Keratinocyte (primary cell): ENCODE results near the gene RHNO1. TPM values are rescaled to one million over a fixed set of nuclear protein-coding genes. Genes with fewer than 3 reads are reported as not detected.

Source experiments
- DNase-seq: peaks from one replicate; pipeline ENCODE4 v3.0.0-alpha.2; 2011; ENCODE audit warnings: low read depth, missing footprints, low spot score
- FAIRE-seq: peaks from 2 replicates; lab custom pipeline; 2011; peaks lifted over from hg19 to GRCh38; lab: Jason Lieb, UNC
- H2AFZ ChIP-seq: 2 replicates; pipeline ENCODE4 v1.6.0; 2012; ENCODE audit warnings: low read length, control low read depth, inconsistent platforms; ENCODE audit not compliant: control insufficient read depth
- H3K27ac ChIP-seq: 2 replicates; pipeline ENCODE4 v1.5.1; 2011; ENCODE audit warnings: low read length; ENCODE audit not compliant: control insufficient read depth, insufficient read depth
- H3K27me3 ChIP-seq: 3 replicates; pipeline ENCODE4 v1.6.0; 2011; ENCODE audit warnings: low read length; ENCODE audit not compliant: control insufficient read depth, insufficient read depth; ENCODE audit errors: extremely low read depth
- H3K36me3 ChIP-seq, 2 experiments: 2 replicates in 1 of 2; 3 replicates in 1 of 2; pipeline ENCODE4 v1.5.1; 2011; ENCODE audit warnings: low read length in 2 of 2, mild to moderate bottlenecking in 1 of 2; ENCODE audit not compliant: control insufficient read depth in 2 of 2, insufficient read depth in 2 of 2; ENCODE audit errors: extremely low read depth in 1 of 2
- H3K4me1 ChIP-seq: 3 replicates; pipeline ENCODE4 v1.5.1; 2011; ENCODE audit warnings: low read length; ENCODE audit not compliant: control insufficient read depth, insufficient read depth; ENCODE audit errors: extremely low read depth
- H3K4me2 ChIP-seq: 3 replicates; pipeline ENCODE4 v1.6.0; 2011; ENCODE audit warnings: low read depth, low read length; ENCODE audit not compliant: control insufficient read depth, insufficient read depth; ENCODE audit errors: extremely low read depth
- H3K4me3 ChIP-seq, 3 experiments: fragments of 200-600 bp in 1 of 3; sonication (generic) in 1 of 3; 2 replicates in 2 of 3; 3 replicates in 1 of 3; pipeline ENCODE4 v1.5.1; 2011 to 2016; ENCODE audit warnings: low read length in 3 of 3, mild to moderate bottlenecking in 3 of 3, control low read depth in 2 of 3, inconsistent platforms in 1 of 3, low read depth in 1 of 3, mixed read lengths in 1 of 3, mixed run types in 1 of 3, moderate library complexity in 1 of 3; ENCODE audit not compliant: control insufficient read depth in 2 of 3, insufficient read depth in 2 of 3; ENCODE audit errors: extremely low read depth in 1 of 3
- H3K79me2 ChIP-seq: 2 replicates; pipeline ENCODE4 v1.6.0; 2012; ENCODE audit warnings: low read length; ENCODE audit not compliant: control insufficient read depth, insufficient read depth
- H3K9ac ChIP-seq: 3 replicates; pipeline ENCODE4 v1.6.0; 2011; ENCODE audit warnings: low read length; ENCODE audit not compliant: control insufficient read depth, insufficient read depth; ENCODE audit errors: extremely low read depth
- H3K9me1 ChIP-seq: 3 replicates; pipeline ENCODE4 v1.6.0; 2011; ENCODE audit warnings: low read length; ENCODE audit not compliant: control insufficient read depth, insufficient read depth; ENCODE audit errors: extremely low read depth
- H3K9me3 ChIP-seq: 2 replicates; pipeline ENCODE4 v1.5.1; 2012; ENCODE audit warnings: low read depth, low read length; ENCODE audit not compliant: control insufficient read depth
- H4K20me1 ChIP-seq: 3 replicates; pipeline ENCODE4 v1.6.0; 2011; ENCODE audit warnings: low read length; ENCODE audit not compliant: control insufficient read depth, insufficient read depth; ENCODE audit errors: extremely low read depth
- EZH2 ChIP-seq: IDR thresholded peaks from one replicate; pipeline ENCODE4 v1.6.1; 2012; ENCODE audit warnings: inconsistent platforms, mild to moderate bottlenecking, low read length, moderate library complexity
- dilution Hi-C: fragments of 300-500 bp; cut with MboI; formaldehyde crosslinking; loops from one replicate; pipeline ENCODE4 v1.7.0; 2020; ENCODE audit warnings: low sequenced_read_pairs; ENCODE audit not compliant: extremely low pct_ligation_motif_present
- polyA plus RNA-seq, 5 experiments: library from polyadenylated mRNA; depleted of rRNA in 3 of 5; stranded (reverse) in 3 of 5; stranded (forward) in 1 of 5; unstranded in 1 of 5; fragments of >200 nt; gene quantifications; 1 replicate in 1 of 5; 2 replicates in 3 of 5; 3 replicates in 1 of 5; pipeline versions ENCODE4 v1.2.1 to v1.2.3, GENCODE V29; 2011 to 2012; ENCODE audit warnings: missing spikeins in 2 of 5, low read depth in 1 of 5, low replicate concordance in 1 of 5
- TF ChIP-seq, protein P1 (sequence below), 3 experiments: IDR thresholded peaks in 1 of 3; conservative IDR thresholded peaks in 1 of 3; optimal IDR thresholded peaks in 1 of 3; 2 replicates in 2 of 3; 3 replicates in 1 of 3; pipeline versions ENCODE3 to v1.5.1; 2011; ENCODE audit warnings: low read length in 3 of 3, mild to moderate bottlenecking in 3 of 3, moderate library complexity in 2 of 3, control low read depth in 1 of 3, inconsistent platforms in 1 of 3; ENCODE audit not compliant: insufficient read depth in 2 of 3; ENCODE audit errors: extremely low read depth in 1 of 3

RHNO1 gene
- polyA plus RNA-seq, 1 donor (not counting 4 experiments of a cell fraction or from before 2014, with no cell fraction given), result 25.6 TPM

DNA sequence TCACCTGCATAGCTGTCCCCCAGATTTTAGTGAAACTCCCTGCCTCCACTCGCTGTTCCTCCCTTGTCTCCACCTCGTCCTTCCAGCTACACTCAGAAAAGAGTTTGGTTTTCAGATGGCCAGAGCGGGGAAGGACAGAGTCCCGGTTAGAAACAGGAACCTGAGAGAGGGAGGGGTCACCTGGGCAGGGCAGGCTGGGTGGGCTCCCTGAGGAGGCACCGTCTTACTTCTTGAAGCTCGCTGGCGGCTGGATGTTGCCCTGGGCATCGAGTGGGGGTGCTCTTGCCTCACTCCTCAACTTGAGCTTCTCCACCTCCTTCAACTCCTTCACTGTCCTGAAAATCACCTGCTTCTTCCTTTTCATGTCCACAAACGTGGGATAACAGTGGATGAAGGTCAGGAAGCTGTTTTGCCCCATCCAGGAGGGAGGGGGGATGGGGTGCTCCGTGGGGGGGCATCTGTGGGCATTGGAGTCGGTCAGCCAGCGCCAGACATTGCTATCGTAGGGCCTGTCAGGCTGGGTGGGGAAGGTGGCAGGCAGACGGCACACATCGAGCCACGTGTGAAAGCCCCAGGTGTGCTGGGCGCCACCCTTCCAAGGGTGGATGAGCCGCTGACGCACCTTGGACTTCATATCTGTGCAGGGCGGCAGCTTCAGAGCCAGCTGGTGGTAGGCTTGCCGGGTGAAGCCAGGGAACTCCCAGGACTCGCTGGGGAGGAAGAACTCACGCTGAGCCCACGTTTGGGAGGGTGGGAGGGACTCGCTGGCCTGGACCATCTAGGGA lies 22.2 kb upstream of the RHNO1 start:
- H3K27me3 ChIP-seq, result no peaks in the 10 kb centered on the region
- TF ChIP-seq, protein P1, sequence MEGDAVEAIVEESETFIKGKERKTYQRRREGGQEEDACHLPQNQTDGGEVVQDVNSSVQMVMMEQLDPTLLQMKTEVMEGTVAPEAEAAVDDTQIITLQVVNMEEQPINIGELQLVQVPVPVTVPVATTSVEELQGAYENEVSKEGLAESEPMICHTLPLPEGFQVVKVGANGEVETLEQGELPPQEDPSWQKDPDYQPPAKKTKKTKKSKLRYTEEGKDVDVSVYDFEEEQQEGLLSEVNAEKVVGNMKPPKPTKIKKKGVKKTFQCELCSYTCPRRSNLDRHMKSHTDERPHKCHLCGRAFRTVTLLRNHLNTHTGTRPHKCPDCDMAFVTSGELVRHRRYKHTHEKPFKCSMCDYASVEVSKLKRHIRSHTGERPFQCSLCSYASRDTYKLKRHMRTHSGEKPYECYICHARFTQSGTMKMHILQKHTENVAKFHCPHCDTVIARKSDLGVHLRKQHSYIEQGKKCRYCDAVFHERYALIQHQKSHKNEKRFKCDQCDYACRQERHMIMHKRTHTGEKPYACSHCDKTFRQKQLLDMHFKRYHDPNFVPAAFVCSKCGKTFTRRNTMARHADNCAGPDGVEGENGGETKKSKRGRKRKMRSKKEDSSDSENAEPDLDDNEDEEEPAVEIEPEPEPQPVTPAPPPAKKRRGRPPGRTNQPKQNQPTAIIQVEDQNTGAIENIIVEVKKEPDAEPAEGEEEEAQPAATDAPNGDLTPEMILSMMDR (optimal IDR thresholded peaks at IDR 0.05 in 1 of 3, IDR thresholded peaks at IDR 0.05 in 1 of 3, conservative IDR thresholded peaks at IDR 0.05 in 1 of 3; ENCODE audit: extremely low read depth in 1 of 3, insufficient read depth in 2 of 3, low read length in 3 of 3), result no peak
- TF ChIP-seq EZH2, result no peak
- H4K20me1 ChIP-seq, result no peaks in the 10 kb centered on the region
- no peak overlapping the region for H3K4me2 ChIP-seq
- no peak overlapping the region for H3K9ac ChIP-seq
- H3K79me2 ChIP-seq, result no peaks in the 10 kb centered on the region
- dilution Hi-C loops, result no loop called here
- no peaks in the 10 kb centered on the region for H3K4me1 ChIP-seq
- H3K4me3 ChIP-seq, result no peak overlapping the region
- H3K36me3 ChIP-seq, result peaks cover 0 to 8% of the 10 kb centered on the region in 2 experiments
- no peak for FAIRE-seq
- H3K27ac ChIP-seq, result no peak overlapping the region
- DNase-seq, result no peak
- H2AFZ ChIP-seq, result no peak overlapping the region
- H3K9me3 ChIP-seq, result no peaks in the 10 kb centered on the region
- no peaks in the 10 kb centered on the region for H3K9me1 ChIP-seq

DNA sequence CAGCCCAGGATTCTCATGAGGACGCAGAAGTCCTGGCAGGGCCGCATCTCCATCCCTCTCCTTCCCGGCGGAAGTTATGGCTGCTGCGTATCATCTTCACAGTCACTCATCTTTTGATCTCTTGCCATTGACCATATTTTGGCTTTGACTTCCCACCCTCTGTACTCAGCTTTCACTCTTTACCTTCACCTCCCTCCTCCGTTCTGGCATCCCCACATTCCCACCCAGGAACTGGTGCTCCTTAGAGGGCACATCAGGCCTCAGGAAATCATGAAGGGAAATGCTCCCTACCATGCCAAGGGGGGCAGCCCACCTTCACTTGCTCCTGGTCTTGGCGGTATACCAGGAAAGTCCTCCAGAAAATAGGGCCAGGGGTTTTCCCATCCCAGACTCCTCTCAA lies 21.5 kb upstream of the RHNO1 start:
- Histone ChIP-seq H2AFZ (no peak overlapping the region), H3K9me1 (no peaks in the 10 kb centered on the region), H3K27me3 (no peaks in the 10 kb centered on the region), H3K4me2 (no peak overlapping the region), H3K4me3 (no peak overlapping the region), H3K9me3 (no peaks in the 10 kb centered on the region), H3K27ac (no peak overlapping the region), H3K9ac (no peak overlapping the region), H3K36me3 (peaks cover 0 to 8% of the 10 kb centered on the region in 2 experiments), H4K20me1 (no peaks in the 10 kb centered on the region), H3K4me1 (no peaks in the 10 kb centered on the region), H3K79me2 (no peaks in the 10 kb centered on the region)
- no peak for FAIRE-seq
- no peak for TF ChIP-seq EZH2
- TF ChIP-seq, protein P1 (optimal IDR thresholded peaks at IDR 0.05 in 1 of 3, IDR thresholded peaks at IDR 0.05 in 1 of 3, conservative IDR thresholded peaks at IDR 0.05 in 1 of 3; ENCODE audit: extremely low read depth in 1 of 3, insufficient read depth in 2 of 3, low read length in 3 of 3), result no peak
- dilution Hi-C loops, result no loop called here
- DNase-seq, result no peak
